Lung (tissue), 12 donors: Measurements from ENCODE around the gene TTLL7. TPM values are rescaled to one million over a fixed set of nuclear protein-coding genes. Genes with fewer than 3 reads are reported as not detected.

ENCODE experiments used
- ATAC-seq: fragments of 200-7000 bp; cut with Tn5 transposase; one replicate; pipeline ENCODE4 v1.9.1; 2020; ENCODE audit warnings: moderate number of reproducible peaks; ENCODE audit not compliant: insufficient read depth, low FRiP score
- DNase-seq, 3 donors: peaks; one replicate each; pipeline ENCODE4 v3.0.0-alpha.2; 2013 to 2017
- H3K27ac ChIP-seq, 2 donors: one replicate each; pipeline ENCODE4 v1.5.1; 2013; ENCODE audit warnings: mild to moderate bottlenecking in 2 of 2, moderate library complexity in 2 of 2, control low read depth in 1 of 2, inconsistent platforms in 1 of 2, low read depth in 1 of 2, low read length in 1 of 2
- H3K27me3 ChIP-seq, 3 donors: one replicate each; pipeline ENCODE4 v1.5.1; 2013; ENCODE audit warnings: low read length in 2 of 3; ENCODE audit not compliant: control insufficient read depth in 3 of 3, insufficient read depth in 3 of 3
- H3K36me3 ChIP-seq, 4 donors: one replicate each; pipeline ENCODE4 v1.5.1; 2013; ENCODE audit warnings: low read length in 4 of 4, mild to moderate bottlenecking in 1 of 4, moderate library complexity in 1 of 4; ENCODE audit not compliant: control insufficient read depth in 4 of 4, insufficient read depth in 4 of 4
- H3K4me1 ChIP-seq, 5 donors: one replicate each; pipeline ENCODE4 v1.5.1; 2013; ENCODE audit warnings: low read length in 5 of 5, mild to moderate bottlenecking in 2 of 5, moderate library complexity in 1 of 5; ENCODE audit not compliant: control insufficient read depth in 5 of 5, insufficient read depth in 5 of 5
- H3K4me3 ChIP-seq: one replicate; pipeline ENCODE4 v1.5.1; 2013; ENCODE audit warnings: mild to moderate bottlenecking, control low read depth, moderate library complexity
- H3K9ac ChIP-seq, 2 donors: one replicate each; pipeline ENCODE4 v1.5.1; 2013; ENCODE audit warnings: low read length in 2 of 2, control low read depth in 1 of 2; ENCODE audit not compliant: insufficient read depth in 1 of 2
- H3K9me3 ChIP-seq, 4 donors: one replicate each; pipeline ENCODE4 v1.5.1; 2013; ENCODE audit warnings: low read length in 3 of 4, mild to moderate bottlenecking in 1 of 4, moderate library complexity in 1 of 4; ENCODE audit not compliant: control insufficient read depth in 4 of 4, insufficient read depth in 3 of 4
- WGBS, 2 donors: extraction: QIAGEN DNeasy Blood & Tissue Kit; methylation state at CpG; one replicate each; pipeline ENCODE4 v1.1.7; 2013; 5-methylcytosine and 5-hydroxymethylcytosine counted together
- polyA plus RNA-seq, 2 donors: library from polyadenylated mRNA; stranded (reverse); fragments of 200-250 nt; gene quantifications; one replicate each; pipeline ENCODE4 v1.2.1, GENCODE V29; 2013
- total RNA-seq, 2 donors: library from RNA; depleted of rRNA in 1 of 2; stranded (reverse); fragments of >200 nt in 1 of 2; gene quantifications; one replicate each; pipeline ENCODE4 v1.2.1, GENCODE V29; 2014 to 2021
- TF ChIP-seq, protein P1 (sequence below): IDR thresholded peaks from 2 replicates; pipeline ENCODE4 v1.5.1; 2012; ENCODE audit warnings: mild to moderate bottlenecking; ENCODE audit errors: control extremely low read depth, extremely low read depth
- donor health status: control.
- donor health status: control.
- donor health status: Bipolar disorder and iron deficiency.
- donor health status: healthy.
- donor health status: DM: yes; HTN: yes; CAD: no.

The TTLL7 gene
- total and polyA plus RNA-seq, 4 donors, result 1.4 to 13.8 (median 9.1) TPM

DNA sequence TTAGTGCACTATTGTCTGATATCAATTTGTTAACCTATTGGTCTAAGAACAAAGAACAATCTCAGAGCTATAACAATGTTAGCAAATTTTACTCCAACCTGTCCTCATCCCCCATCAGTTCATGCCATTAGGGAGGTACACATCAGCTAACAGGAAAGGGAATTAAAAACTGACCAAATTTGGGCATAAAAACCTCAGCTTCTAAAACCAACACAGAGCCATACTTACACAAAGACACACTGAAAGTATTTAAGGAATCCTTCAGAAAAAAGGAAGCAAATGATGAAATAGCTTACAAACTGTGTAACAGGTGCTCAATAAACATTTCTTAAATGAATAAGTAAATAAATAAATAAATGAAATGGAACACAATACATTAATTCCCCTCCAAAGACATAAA lies 89.2 kb downstream of the TTLL7 start:
- ATAC-seq (no peak), DNase-seq (no peak)
- TF ChIP-seq, protein P1, sequence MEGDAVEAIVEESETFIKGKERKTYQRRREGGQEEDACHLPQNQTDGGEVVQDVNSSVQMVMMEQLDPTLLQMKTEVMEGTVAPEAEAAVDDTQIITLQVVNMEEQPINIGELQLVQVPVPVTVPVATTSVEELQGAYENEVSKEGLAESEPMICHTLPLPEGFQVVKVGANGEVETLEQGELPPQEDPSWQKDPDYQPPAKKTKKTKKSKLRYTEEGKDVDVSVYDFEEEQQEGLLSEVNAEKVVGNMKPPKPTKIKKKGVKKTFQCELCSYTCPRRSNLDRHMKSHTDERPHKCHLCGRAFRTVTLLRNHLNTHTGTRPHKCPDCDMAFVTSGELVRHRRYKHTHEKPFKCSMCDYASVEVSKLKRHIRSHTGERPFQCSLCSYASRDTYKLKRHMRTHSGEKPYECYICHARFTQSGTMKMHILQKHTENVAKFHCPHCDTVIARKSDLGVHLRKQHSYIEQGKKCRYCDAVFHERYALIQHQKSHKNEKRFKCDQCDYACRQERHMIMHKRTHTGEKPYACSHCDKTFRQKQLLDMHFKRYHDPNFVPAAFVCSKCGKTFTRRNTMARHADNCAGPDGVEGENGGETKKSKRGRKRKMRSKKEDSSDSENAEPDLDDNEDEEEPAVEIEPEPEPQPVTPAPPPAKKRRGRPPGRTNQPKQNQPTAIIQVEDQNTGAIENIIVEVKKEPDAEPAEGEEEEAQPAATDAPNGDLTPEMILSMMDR, result no peak
- Histone ChIP-seq H3K9ac (no peak overlapping the region), H3K9me3 (no peaks in the 10 kb centered on the region), H3K36me3 (no peaks in the 10 kb centered on the region), H3K27me3 (no peaks in the 10 kb centered on the region), H3K27ac (no peak overlapping the region), H3K4me1 (peaks cover 0 to 2% (median 0%) of the 10 kb centered on the region in 5 donors), H3K4me3 (no peak overlapping the region)

DNA sequence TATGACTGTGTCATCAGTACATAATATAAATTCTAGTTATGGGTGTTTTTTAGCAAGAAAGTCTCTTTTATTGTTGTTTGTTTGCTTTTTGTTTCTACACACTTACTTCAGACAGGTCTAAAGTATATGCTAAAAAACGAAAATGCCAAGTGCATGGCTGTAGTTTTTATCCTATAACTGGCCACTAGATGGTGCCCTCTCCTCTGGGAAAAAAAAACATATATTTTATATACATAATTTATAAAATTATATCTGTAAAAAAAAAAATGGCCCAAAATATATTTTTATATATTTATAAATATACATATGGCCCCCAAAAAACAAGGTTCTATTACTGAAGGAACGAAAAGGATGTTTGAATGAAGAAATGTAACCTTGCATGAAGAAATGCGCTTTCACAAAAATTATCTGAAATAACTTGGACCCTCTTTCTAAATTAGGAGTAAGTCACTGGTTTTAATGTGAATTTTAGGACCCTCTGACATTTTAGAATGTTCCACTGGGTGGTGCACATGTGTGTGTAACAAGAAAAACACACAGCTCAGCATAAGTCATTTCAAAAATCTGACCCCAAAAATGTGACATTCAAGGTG lies 93.5 kb downstream of the TTLL7 start:
- Histone ChIP-seq H3K27ac (no peak overlapping the region), H3K9ac (no peak overlapping the region), H3K4me3 (no peak overlapping the region), H3K27me3 (no peaks in the 10 kb centered on the region), H3K4me1 (no peaks in the 10 kb centered on the region), H3K36me3 (no peaks in the 10 kb centered on the region), H3K9me3 (no peaks in the 10 kb centered on the region)
- TF ChIP-seq, protein P1, result no peak
- DNase-seq (peak in 2 of 3 donors; percentile 45 to 54), ATAC-seq (no peak)
- WGBS, 2 donors, result 43 to 49% methylated on average over 3 of the region's 3 CpGs

DNA sequence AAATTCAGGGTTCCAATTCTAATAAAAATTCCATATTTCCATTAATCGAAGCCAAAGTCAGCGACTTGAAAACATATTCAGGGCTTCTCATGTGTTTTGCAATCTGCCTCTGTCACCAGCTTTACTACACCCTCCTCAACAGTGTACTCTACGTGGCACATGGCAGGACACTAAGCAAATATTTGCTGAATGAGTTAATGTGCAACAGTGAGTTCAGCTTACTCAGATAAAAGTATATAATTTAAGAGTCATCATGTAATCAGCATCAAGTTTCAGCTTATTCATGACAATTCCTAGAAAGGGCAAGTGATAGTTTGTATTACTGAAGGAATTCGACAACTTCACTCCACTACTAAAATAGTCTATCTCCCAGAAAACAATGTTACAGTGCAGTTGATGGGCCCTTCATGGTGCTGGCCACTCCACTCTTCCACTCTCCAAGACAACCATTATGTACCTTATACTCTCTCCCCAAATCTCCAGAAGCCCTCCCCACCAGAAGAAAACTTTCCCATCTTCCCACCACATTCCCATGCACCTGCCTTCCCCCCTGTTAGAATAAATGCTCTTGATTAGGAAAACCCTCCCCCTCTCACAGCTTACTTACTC lies 97.3 kb downstream of the TTLL7 start:
- H3K9ac ChIP-seq, result no peak overlapping the region
- WGBS, 2 donors, result 63 to 83% methylated on average over 4 of the region's 4 CpGs
- no peaks in the 10 kb centered on the region for H3K4me1 ChIP-seq
- H3K27ac ChIP-seq, result no peak overlapping the region
- H3K9me3 ChIP-seq, result no peaks in the 10 kb centered on the region
- TF ChIP-seq, protein P1, result no peak
- H3K27me3 ChIP-seq, result no peaks in the 10 kb centered on the region
- no peak overlapping the region for H3K4me3 ChIP-seq
- no peaks in the 10 kb centered on the region for H3K36me3 ChIP-seq
- peak; percentile 85 for ATAC-seq
- DNase-seq, result peak in 2 of 3 donors; percentile 40 to 70
